ENCODE measurements around the gene PNMA6F.

- TF ChIP-seq POLR2A (IDR thresholded peaks at IDR 0.05) = no peak
- TF ChIP-seq CTCF (IDR thresholded peaks at IDR 0.05) = no peak
Measured at GRCh38 chrX:153371256-153371655, 49.7 kb upstream of the PNMA6F start.

Data from heart left ventricle (tissue), 13 donors.